Activated naive CD4-positive, alpha-beta T cell treated with anti-CD3 and anti-CD28 coated beads, Interleukin-2, amount 50 U/mL, for 72 hours (primary cell): ENCODE results near the gene PDSS2. TPM values are rescaled to one million over a fixed set of nuclear protein-coding genes. Genes with fewer than 3 reads are reported as not detected.

Source experiments
- ATAC-seq, 2 donors: fragments of 150-1000 bp; cut with Tn5 transposase; 2 replicates each; pipeline ENCODE4 v1.10.0; 2021; ENCODE audit warnings: mild to moderate bottlenecking in 2 of 2, moderate library complexity in 2 of 2
- DNase-seq, 2 donors: peaks; one replicate each; pipeline ENCODE4 v3.0.0; 2021 to 2022; ENCODE audit warnings: low spot score in 2 of 2
- H3K27ac Mint-ChIP-seq, 2 donors: one replicate each; pipeline ENCODE4 v1.8.0; 2022; ENCODE audit warnings: mild to moderate bottlenecking in 2 of 2, mixed read lengths in 2 of 2
- H3K36me3 Mint-ChIP-seq, 2 donors: one replicate each; pipeline ENCODE4 v1.8.0; 2022; ENCODE audit warnings: mixed read lengths in 2 of 2
- H3K9me3 Mint-ChIP-seq, 2 donors: one replicate each; pipeline ENCODE4 v1.8.0; 2022; ENCODE audit warnings: mixed read lengths in 2 of 2
- total RNA-seq, 2 donors: library from RNA; stranded (reverse); gene quantifications; one replicate each; pipeline ENCODE4 v1.2.3, GENCODE V29; 2022

The PDSS2 gene
- total RNA-seq = 10 to 100 TPM in 1 of 2 donors, 1 to 10 TPM in 1; 9.5 to 14.8 TPM

DNA sequence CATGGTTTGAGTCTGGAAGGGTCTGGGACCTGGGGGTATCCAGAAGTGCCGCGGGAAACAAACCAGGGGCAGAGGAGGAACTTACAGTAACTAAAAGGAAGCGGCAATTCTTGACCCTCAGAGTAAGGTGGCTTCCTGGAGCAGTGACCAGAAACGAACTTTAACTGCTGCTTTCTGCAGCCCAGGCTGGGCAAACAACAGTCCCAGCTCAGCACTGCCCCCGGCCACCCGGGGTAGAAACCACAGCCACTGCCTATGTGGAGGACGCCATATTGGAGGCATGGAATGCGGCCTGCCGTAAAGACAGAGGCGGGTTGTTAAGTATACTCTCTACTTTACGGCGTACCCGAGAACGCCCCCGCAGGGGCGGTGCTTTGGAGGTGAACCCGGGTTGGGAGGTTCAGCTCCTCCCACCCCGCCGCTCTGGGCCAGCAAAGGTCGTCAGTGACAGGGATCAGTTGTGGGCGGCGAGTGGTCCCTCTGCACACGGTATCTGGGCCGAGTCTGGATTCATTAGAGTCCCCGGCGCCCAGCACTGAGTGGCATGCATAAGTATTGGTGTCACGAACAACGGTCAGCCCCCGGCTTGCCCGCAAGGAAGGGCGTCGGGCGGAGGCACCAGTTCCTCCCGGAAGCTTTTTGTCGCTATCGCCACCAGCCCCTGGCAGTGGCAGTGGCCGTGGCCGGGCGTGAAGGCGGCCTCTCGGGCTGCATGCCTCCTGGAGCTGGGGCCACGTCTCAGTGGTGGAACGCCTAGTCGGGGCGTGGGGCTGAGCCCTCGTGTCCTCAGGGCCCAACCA is at the start of gene PDSS2:
TSS of gene PDSS2 (minus strand) at position 282 of the 800 bp plus-strand sequence. CDS start at position 3, 279 bp downstream.
- ATAC-seq (peak; percentile 95), DNase-seq (peak; percentile 96 to 97)
- H3K9me3 Mint-ChIP-seq = no peaks in the 10 kb centered on the region
- H3K27ac Mint-ChIP-seq = peak within 1 kb of the TSS; percentile 85 to 97
- peaks cover 10 to 12% of the 10 kb centered on the region in 2 donors for H3K36me3 Mint-ChIP-seq

DNA sequence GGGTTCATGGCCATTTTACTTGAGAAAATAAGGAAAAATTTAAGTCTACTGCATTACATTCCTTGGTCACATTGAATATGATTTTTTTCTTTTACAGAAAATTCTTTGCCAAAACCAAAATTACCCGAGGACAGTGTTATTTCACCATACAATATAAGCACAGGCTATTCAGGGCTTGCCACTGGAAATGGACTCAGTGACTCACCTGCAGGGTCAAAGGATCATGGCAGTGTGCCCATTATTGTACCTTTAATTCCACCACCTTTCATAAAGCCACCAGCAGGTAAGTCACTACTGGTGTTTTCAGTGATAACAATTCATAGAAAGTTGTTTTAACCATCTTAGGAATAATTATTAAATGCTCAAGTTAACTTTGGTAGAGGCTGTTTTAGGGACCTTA is 46.8 kb upstream of the PDSS2 start:
- Mint-ChIP-seq H3K27ac (no peak overlapping the region), H3K36me3 (no peaks in the 10 kb centered on the region), H3K9me3 (no peaks in the 10 kb centered on the region)
- DNase-seq = no peak
- ATAC-seq = no peak

DNA sequence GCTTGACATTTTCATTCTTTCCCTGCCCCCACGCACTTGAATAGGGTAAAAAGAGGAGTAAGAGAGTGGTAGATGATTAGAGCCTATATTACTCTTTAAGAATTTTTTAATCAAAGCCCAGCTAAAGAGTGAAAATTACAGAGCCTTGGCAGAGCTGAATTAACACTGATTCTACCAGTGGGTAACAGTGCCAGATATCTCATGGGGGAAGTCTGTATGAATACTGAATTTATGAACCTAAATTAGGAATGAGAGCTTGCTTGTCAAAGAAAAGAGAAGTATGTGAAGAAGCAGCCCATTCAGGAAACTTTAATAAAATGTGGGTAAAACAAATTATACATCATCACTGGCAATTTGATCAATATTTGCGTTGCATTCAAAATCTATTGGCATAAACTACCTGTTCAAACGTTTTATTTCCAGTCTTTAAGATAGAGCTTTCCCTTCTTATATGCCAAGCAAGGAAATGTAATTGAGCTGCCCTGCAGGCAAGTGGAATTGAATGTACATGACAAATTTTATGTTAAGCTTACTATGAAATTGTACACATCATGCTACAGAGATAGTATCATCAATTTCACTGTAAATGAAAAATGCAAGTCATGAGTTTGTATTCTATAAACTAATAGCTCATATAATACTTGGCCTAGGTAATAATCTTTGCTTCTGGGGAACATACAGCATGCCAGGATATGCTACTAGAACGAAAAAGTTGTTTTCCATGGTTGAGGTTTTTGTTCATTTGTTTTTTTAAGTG is 45.1 kb upstream of the PDSS2 start:
- ATAC-seq = no peak
- no peak for DNase-seq
- Mint-ChIP-seq H3K9me3 (no peaks in the 10 kb centered on the region), H3K36me3 (no peaks in the 10 kb centered on the region), H3K27ac (no peak overlapping the region)

DNA sequence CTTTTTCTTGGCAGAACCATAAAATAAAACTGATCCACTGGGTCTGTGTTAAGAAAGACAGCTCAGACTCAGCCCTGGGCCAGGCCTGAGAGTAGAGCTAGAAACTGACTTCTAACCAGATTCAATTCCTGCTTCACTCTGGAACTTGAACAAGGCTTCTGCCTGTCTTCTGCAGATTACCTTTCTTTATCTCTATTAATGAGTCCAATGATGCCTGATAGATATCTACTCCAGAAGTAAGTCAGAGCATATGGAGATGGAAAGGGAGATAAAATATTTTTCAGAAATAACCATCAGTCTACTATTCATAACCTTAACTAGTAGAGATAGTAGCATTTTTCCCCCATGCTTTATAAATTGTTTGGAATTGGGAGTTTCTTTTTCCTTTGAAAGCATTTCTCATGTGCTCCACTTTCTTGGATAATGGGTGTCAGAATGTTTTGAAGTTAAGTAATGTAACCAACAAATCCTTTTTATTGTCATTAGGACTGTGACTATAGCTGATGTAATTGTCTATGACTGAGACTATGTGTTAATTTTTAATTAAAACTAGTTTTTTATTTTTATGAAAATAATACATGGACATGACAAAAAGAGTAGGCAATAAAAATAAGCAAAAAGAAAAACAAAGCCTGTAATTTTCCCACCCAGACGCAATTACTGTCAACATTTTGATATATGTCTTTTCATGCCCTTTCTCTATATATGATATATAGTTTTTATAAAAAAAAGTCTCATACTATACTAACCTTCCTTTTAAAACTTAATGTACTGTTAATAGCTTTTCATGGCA is 37.7 kb upstream of the PDSS2 start:
- no peak for DNase-seq
- Mint-ChIP-seq H3K27ac (no peak overlapping the region), H3K9me3 (no peaks in the 10 kb centered on the region), H3K36me3 (no peaks in the 10 kb centered on the region)
- no peak for ATAC-seq

DNA sequence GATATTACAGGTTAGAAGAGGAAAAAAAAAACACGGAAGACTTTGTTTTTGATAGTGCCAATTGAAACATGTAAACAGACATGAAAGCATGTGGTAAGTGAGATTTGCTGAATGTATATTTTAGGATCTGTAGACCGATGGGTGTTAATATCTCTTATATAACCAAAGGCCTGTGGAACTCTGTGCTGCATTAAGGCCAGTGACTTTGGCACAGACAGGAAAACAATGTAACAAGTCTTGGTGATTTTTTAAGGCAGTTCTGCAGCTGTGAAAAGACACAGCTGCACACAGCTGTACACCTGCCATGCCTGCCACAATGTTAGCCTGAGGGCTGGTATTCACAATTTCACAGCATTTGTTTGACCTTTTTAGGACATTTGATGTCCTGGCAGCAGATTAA is 36.6 kb upstream of the PDSS2 start:
- Mint-ChIP-seq H3K36me3 (peaks cover 0 to 4% of the 10 kb centered on the region in 2 donors), H3K9me3 (no peaks in the 10 kb centered on the region), H3K27ac (no peak overlapping the region)
- DNase-seq = no peak
- ATAC-seq = no peak

DNA sequence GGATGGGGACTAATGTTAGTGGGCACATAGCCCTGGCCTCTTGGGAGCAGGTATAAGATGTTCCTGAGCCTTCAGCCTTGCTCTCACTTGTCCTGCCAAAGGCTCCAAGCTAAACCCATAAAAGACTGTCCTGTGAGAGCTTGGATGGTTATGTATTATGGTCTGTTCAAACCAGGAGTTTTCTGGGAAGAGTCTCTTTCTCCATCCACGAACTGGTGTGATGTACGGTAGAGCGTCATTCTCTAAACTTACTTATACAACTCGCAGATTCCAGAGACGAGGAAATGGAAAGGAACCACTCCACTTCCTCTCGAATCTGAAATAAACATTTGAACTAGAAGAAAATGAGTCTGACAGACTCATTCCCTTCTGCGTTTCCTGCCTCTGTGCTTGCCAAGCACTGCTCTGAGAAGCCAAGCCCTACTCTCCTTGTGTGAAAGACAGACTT is 35.9 kb upstream of the PDSS2 start:
- no peaks in the 10 kb centered on the region for H3K9me3 Mint-ChIP-seq
- no peak for DNase-seq
- H3K27ac Mint-ChIP-seq = no peak overlapping the region
- peaks cover 0 to 4% of the 10 kb centered on the region in 2 donors for H3K36me3 Mint-ChIP-seq
- no peak for ATAC-seq

GRCh38 chr6:107493158-107494057 is 34.0 kb upstream of the PDSS2 start:
- Mint-ChIP-seq H3K27ac (no peak overlapping the region), H3K36me3 (peaks cover 6 to 11% of the 10 kb centered on the region in 2 donors)
- no peak for ATAC-seq

DNA sequence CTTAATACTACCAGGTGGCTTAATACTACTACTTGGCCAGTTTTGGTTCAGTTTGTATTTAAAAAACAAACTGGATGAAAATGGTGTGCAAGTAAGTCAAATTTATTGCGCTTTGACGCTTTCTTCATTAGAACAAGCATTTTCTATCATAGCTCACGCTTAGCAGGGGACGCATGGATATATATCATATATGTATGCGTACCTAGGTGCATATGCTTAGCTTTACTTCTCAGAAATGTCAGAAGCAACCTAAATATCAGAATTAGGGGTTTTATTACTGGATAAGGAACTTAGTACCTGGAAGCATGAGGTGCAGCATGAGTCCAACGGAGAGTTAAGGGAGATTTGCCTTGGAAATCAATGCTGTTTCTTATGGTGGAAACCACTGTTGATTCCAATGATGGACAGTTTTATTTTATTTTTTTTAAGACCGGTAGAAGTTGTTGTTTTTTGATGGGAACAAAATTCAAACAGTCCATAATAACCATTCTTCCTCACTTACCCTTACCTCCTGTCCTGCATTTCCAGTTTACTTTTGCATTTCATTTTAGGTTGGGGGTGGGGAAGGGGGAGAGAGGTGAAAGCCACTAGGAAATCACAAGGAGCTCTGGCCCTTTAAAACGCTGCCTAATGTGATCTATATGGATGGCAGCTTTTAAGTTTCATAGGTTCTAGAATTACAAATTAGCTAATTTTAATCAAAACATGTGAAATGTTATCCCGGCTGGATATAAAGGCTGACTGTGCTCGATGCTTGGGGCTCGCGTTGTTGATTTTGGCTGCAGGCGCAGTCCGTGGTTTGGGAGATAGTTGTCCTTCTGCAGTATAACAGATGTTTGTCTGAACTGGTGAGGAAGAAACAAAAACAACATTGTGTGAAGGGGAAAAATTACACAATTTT is 32.6 kb upstream of the PDSS2 start:
- Mint-ChIP-seq H3K36me3 (peaks cover 6 to 14% of the 10 kb centered on the region in 2 donors), H3K27ac (no peak overlapping the region), H3K9me3 (no peaks in the 10 kb centered on the region)
- ATAC-seq (no peak), DNase-seq (no peak)

More at GRCh38 chr6:107493158-107494057, 34.0 kb upstream of the PDSS2 start:
- no peaks in the 10 kb centered on the region for H3K9me3 Mint-ChIP-seq
- DNase-seq = no peak

GRCh38 chr6:107491138-107491609 is 31.8 kb upstream of the PDSS2 start:
- Mint-ChIP-seq H3K9me3 (no peaks in the 10 kb centered on the region), H3K27ac (no peak overlapping the region), H3K36me3 (peaks cover 6 to 14% of the 10 kb centered on the region in 2 donors)
- ATAC-seq = peak in 1 of 2 donors; percentile 11
- DNase-seq = peak in 1 of 2 donors; percentile 8

DNA sequence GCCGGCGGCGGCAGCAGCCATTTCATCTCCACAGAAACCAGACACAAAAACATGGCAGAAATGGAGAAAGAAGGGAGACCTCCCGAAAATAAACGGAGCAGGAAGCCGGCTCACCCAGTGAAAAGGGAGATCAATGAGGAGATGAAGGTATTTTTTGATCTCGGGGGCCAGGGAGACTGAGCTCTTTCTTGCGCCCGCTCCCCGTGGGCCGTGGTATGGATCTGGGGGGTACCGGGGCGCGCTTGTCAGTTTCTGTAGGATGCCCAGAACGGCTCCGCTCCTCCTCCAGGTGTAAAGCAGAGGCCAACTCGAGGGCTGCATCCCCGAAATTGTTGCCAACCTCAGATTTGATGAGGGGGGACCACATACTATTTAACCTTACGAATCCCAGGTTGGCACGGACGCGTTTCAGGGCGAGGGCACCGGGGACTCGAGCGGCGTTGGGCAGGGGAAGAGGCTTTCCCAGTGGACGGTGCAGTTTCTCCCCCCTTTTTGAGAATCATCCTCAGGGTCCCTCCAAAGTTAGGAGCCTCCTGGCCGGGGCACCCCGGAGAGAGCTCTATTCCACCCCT is 31.3 kb upstream of the PDSS2 start:
- Mint-ChIP-seq H3K9me3 (no peaks in the 10 kb centered on the region), H3K36me3 (peaks cover 6 to 14% of the 10 kb centered on the region in 2 donors), H3K27ac (no peak overlapping the region)
- DNase-seq = no peak
- peak; percentile 11 to 25 for ATAC-seq

DNA sequence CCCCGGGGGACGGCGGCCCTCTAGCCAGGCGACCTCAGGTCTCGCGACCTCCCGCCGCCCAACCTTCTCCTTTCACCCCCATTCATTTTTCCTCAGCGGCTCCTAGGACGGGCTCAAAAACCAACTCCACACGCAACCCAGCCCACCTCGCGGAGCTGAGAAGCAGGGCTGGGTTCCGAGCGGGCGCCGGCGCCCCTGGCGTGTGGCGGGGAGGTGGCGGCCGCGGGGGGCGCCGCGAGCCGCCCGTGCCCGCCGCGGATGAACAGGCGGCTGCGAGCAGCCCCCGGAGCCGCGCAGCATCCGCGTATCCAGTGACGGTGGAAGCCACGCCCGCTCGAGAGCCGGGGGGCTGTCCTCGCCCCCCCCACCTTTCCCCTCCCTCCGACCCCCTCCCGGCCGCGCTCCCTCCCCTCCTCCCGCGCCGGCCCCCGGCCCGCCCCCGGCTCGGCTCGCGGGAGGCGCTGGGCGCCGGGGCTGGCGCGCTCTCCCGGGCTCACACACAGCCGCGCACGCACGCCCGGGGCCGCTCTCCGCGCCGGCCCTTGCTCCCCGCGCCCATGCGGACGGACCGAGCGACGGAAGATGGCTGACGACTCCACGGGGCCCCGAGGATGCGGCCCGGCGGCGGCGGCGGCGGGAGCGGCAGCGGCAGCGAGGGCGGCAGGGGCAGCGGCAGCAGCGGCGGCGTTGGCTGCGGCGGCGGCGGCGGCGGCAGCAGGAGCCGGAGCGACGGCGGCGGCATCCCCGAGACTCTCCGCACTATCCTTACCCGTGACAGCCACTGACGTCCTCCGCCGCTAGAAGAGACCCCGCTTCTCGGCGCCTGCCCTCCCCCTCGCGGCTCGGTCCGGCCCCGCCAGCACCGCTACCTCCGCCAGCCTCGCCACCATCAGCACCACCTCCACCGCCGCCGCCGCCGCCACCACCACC is 30.5 kb upstream of the PDSS2 start, which contains the start of gene SOBP:
TSS of gene SOBP (plus strand) at position 482 of the 930 bp plus-strand sequence. CDS start 500 bp downstream, outside the sequence.
- Mint-ChIP-seq H3K9me3 (no peaks in the 10 kb centered on the region), H3K36me3 (peaks cover 6 to 14% of the 10 kb centered on the region in 2 donors), H3K27ac (no peak within 1 kb of the TSS)
- ATAC-seq (peak; percentile 68), DNase-seq (peak in 1 of 2 donors; percentile 38)

GRCh38 chr6:107488875-107489635 is 29.7 kb upstream of the PDSS2 start:
- ATAC-seq = peak; percentile 8 to 38
- peak in 1 of 2 donors; percentile 36 for DNase-seq
- Mint-ChIP-seq H3K36me3 (peaks cover 6 to 14% of the 10 kb centered on the region in 2 donors), H3K9me3 (no peaks in the 10 kb centered on the region), H3K27ac (peak overlapping the region in 1 of 2 donors; percentile 16)
